Measurements from ENCODE around the gene DNAI2. TPM values are rescaled to one million over a fixed set of nuclear protein-coding genes. Genes with fewer than 3 reads are reported as not detected.

The DNAI2 gene
- total RNA-seq, 1 donor from 2014 or later: not detected

- no peak for DNase-seq (ENCODE audit: low spot score)
- peaks cover 6% of the 10 kb centered on the region for H3K27me3 Mint-ChIP-seq (ENCODE audit: low read depth)
- H3K9me3 Mint-ChIP-seq (ENCODE audit: low read depth): peaks cover 9% of the 10 kb centered on the region
Measured at GRCh38 chr17:74307984-74308773, 34.1 kb downstream of the DNAI2 start.

DNA sequence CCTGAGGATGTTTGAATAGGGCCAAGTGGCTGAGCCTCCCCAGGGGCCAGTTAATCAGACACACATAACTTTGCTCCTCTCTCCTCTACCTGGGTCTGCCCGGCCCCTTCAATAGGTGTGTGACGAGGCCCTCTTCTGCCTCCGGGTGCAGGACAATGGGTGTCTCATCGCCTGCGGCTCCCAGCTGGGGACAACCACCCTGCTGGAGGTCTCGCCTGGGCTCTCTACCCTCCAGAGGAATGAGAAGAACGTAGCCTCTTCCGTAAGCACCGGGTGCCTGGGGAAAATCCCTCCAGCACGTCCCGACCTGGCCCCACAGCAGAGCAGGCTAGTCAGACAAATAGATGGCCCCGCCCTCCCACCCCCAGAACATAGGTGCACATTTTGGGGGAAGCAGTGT, 35.9 kb downstream of the DNAI2 start:
- peaks cover 9% of the 10 kb centered on the region for H3K9me3 Mint-ChIP-seq (ENCODE audit: low read depth)
- H3K27me3 Mint-ChIP-seq (ENCODE audit: low read depth): peaks cover 8% of the 10 kb centered on the region
- H3K27ac Mint-ChIP-seq (ENCODE audit: unreplicated experiment): no peak overlapping the region
- H3K4me1 Mint-ChIP-seq (ENCODE audit: low read depth): no peaks in the 10 kb centered on the region
- no peak overlapping the region for H3K4me3 Mint-ChIP-seq (ENCODE audit: unreplicated experiment)
- TF ChIP-seq, protein P1, sequence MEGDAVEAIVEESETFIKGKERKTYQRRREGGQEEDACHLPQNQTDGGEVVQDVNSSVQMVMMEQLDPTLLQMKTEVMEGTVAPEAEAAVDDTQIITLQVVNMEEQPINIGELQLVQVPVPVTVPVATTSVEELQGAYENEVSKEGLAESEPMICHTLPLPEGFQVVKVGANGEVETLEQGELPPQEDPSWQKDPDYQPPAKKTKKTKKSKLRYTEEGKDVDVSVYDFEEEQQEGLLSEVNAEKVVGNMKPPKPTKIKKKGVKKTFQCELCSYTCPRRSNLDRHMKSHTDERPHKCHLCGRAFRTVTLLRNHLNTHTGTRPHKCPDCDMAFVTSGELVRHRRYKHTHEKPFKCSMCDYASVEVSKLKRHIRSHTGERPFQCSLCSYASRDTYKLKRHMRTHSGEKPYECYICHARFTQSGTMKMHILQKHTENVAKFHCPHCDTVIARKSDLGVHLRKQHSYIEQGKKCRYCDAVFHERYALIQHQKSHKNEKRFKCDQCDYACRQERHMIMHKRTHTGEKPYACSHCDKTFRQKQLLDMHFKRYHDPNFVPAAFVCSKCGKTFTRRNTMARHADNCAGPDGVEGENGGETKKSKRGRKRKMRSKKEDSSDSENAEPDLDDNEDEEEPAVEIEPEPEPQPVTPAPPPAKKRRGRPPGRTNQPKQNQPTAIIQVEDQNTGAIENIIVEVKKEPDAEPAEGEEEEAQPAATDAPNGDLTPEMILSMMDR (IDR thresholded peaks at IDR 0.05): no peak
- no peak for DNase-seq (ENCODE audit: low spot score)
- no peaks in the 10 kb centered on the region for H3K36me3 Mint-ChIP-seq (ENCODE audit: low read depth)

More at GRCh38 chr17:74307984-74308773, 34.1 kb downstream of the DNAI2 start:
- no peak overlapping the region for H3K4me3 Mint-ChIP-seq (ENCODE audit: unreplicated experiment)
- H3K27ac Mint-ChIP-seq (ENCODE audit: unreplicated experiment): no peak overlapping the region
- TF ChIP-seq, protein P1 (IDR thresholded peaks at IDR 0.05): no peak
- H3K36me3 Mint-ChIP-seq (ENCODE audit: low read depth): no peaks in the 10 kb centered on the region
- H3K4me1 Mint-ChIP-seq (ENCODE audit: low read depth): no peaks in the 10 kb centered on the region

- no peak for DNase-seq (ENCODE audit: low spot score)
- no peaks in the 10 kb centered on the region for H3K4me1 Mint-ChIP-seq (ENCODE audit: low read depth)
- no peak overlapping the region for H3K27ac Mint-ChIP-seq (ENCODE audit: unreplicated experiment)
- peaks cover 8% of the 10 kb centered on the region for H3K27me3 Mint-ChIP-seq (ENCODE audit: low read depth)
- H3K36me3 Mint-ChIP-seq (ENCODE audit: low read depth): no peaks in the 10 kb centered on the region
- peaks cover 6% of the 10 kb centered on the region for H3K9me3 Mint-ChIP-seq (ENCODE audit: low read depth)
- no peak overlapping the region for H3K4me3 Mint-ChIP-seq (ENCODE audit: unreplicated experiment)
- TF ChIP-seq, protein P1 (IDR thresholded peaks at IDR 0.05): no peak
Measured at GRCh38 chr17:74314877-74315276, 40.8 kb downstream of the DNAI2 start.

DNA sequence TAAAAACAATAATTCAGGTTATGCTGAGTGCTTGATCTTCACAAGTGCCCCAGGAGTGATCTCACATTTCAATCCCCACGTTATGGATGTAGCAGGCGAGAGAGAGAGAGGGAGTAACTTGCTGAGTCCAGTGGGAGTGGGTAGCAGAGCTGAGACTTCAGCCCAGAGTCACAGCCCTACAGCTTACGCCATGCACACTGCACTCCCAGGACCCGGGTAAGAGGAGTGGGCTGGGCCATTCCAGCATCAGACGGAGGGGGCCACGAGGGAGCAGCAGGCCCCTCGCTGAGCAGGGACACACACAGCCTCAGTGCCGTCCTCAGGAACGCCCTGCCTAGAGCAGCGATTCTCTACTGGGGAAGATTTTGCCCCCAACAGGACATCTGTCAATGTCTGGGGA, 42.2 kb downstream of the DNAI2 start:
- peaks cover 6% of the 10 kb centered on the region for H3K9me3 Mint-ChIP-seq (ENCODE audit: low read depth)
- no peak for DNase-seq (ENCODE audit: low spot score)
- H3K27me3 Mint-ChIP-seq (ENCODE audit: low read depth): peaks cover 17% of the 10 kb centered on the region
- TF ChIP-seq, protein P1 (IDR thresholded peaks at IDR 0.05): no peak
- no peaks in the 10 kb centered on the region for H3K36me3 Mint-ChIP-seq (ENCODE audit: low read depth)
- no peak overlapping the region for H3K4me3 Mint-ChIP-seq (ENCODE audit: unreplicated experiment)
- no peaks in the 10 kb centered on the region for H3K4me1 Mint-ChIP-seq (ENCODE audit: low read depth)
- no peak overlapping the region for H3K27ac Mint-ChIP-seq (ENCODE audit: unreplicated experiment)

GRCh38 chr17:74317071-74317470, 43.0 kb downstream of the DNAI2 start:
- H3K4me3 Mint-ChIP-seq (ENCODE audit: unreplicated experiment): no peak overlapping the region

More at GRCh38 chr17:74317071-74317470, 43.0 kb downstream of the DNAI2 start:
- DNase-seq (ENCODE audit: low spot score): no peak
- Mint-ChIP-seq H3K36me3 (ENCODE audit: low read depth) (no peaks in the 10 kb centered on the region), H3K9me3 (ENCODE audit: low read depth) (peaks cover 6% of the 10 kb centered on the region), H3K27me3 (ENCODE audit: low read depth) (peaks cover 19% of the 10 kb centered on the region), H3K4me1 (ENCODE audit: low read depth) (no peaks in the 10 kb centered on the region), H3K27ac (ENCODE audit: unreplicated experiment) (no peak overlapping the region)
- TF ChIP-seq, protein P1 (IDR thresholded peaks at IDR 0.05): no peak

Measured in chondrocyte (in vitro differentiated cells).